NCI-H2107 treated with DMSO at 0.1 percent for 48 hours (cell line): Measurements from ENCODE around the gene TCN1.
"Not testable (repeated sequence)": the region's sequence is repeated elsewhere in the genome, so short reads cannot be mapped to it uniquely, and the experiment has no call there.

Source experiments
- DNase-seq: peaks from one replicate; lab custom pipeline; 2025; ENCODE audit not compliant: unreplicated experiment; lab: John Stamatoyannopoulos, UW

The TCN1 gene

GRCh38 chr11:59866397-59866796 is at the start of gene TCN1:
Gene TCN1, minus strand, starts transcription at chr11:59866487. Its CDS starts 17 bp downstream, at chr11:59866470.
- DNase-seq, result no peak

GRCh38 chr11:59903569-59903968 is 37.3 kb upstream of the TCN1 start:
- DNase-seq, result not testable (repeated sequence)

- DNase-seq, result no peak
These were observed 35.0 kb upstream of the TCN1 start for GRCh38 chr11:59901306-59901705.

DNA sequence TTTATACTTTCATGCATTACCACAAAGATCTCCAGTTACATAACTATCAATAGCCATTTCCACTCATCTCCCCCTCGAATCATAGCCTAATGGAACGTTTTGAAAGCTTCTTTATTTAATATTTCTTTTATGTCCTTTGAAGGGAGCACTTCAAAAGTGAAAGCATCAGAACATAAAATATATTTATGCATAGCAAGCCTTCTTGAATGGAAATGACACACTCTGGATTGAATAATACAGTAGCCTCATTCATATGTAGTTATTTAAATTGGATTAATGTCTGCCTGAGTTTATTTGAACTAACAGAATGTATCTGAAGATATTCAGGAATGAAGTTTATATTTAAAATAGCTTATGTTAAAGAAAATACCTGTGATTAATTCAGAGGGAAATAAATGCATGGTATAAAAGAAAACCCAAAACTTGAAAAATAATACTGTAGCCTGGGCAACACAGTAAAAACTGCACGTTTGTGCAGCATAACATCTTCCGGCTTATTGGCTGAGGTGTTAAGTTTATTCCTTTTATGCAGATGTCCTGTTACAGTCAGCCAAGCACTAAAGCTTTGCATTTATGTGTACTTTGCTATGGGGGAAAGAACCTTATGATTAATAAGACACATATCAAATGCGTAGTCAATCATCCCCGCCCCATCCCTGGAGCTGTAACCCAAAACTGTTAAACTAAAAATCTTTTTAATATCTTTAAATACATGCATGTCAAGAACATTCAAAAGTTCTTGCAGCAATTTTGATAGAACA is 34.3 kb upstream of the TCN1 start:
- no peak for DNase-seq

GRCh38 chr11:59899532-59899931 is 33.2 kb upstream of the TCN1 start:
- no peak for DNase-seq

DNA sequence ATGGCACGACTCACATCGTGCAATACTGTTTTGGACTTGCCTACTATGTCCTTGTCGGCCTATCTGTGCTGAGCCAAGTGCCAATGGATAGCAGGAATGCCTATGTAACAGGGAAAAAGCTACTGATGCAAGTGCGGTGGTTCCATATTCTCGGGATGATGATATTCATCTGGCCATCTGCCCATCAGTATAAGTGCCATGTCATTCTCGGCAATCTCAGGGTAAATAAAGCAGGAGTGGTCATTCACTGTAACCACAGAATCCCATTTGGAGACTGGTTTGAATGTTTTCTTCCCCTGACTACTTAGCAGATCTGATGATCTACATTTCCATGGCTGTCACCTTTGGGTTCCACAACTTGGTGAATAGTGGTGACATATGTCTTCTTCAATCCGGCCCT is 32.4 kb upstream of the TCN1 start:
- no peak for DNase-seq

DNA sequence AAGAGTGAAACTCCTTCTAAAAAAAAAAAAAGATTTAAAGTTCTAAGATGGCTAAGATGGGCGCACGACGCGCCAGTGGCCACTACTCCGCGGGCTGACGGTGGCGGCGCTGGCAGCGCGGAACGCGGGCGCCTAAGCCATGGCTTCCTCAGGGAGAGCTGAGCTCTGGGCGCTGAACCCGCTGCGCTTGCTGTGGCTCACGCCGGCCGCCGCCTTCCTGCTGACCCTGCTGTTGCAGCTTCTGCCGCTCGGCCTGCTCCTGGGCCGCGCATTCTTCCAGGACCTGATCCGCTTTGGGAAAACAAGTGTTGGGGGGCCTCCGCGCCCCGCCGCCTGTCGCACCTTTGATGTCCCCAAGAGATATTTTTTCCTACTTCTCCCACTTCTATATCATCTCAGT is 31.8 kb upstream of the TCN1 start:
- DNase-seq, result no peak

DNA sequence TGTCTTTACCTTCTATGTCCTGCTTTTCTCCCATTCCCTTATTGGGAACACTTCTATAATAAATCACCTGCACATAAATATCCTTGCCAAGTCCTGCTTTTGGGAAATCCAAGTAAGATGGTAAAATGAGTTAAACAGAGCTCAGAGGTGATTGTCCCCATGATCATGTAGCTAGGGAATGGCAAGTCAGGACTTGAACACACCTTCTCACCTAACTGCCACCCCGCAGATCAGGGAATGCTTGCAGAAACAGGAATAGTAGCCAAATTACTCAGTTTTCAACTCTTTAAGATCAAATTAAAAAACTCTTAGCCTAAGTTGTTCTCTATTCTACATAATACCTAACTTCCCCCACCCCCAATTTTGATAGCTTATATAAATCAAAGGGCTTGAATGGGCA is 28.3 kb upstream of the TCN1 start:
- DNase-seq, result no peak

GRCh38 chr11:59891781-59892181 is 25.5 kb upstream of the TCN1 start:
- DNase-seq, result no peak

DNA sequence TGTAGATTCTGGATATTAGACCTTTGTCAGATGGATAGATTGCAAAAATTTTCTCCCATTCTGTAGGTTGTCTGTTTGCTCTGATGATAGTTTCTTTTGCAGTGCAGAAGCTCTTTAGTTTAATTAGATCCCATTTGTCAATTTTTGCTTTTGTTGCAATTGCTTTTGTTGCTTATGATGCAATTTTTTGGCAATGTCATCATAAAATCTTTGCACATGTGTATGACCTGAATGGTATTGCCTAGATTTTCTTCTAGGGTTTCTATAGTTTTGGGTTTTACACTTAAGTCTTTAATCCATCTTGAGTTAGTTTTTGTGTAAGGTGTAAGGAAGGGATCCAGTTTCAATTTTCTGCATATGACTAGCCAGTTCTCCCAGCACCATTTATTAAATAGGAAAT is 20.9 kb upstream of the TCN1 start:
- DNase-seq, result not testable (repeated sequence)

- no peak for DNase-seq
These were observed 17.3 kb upstream of the TCN1 start for GRCh38 chr11:59883597-59883996.

DNA sequence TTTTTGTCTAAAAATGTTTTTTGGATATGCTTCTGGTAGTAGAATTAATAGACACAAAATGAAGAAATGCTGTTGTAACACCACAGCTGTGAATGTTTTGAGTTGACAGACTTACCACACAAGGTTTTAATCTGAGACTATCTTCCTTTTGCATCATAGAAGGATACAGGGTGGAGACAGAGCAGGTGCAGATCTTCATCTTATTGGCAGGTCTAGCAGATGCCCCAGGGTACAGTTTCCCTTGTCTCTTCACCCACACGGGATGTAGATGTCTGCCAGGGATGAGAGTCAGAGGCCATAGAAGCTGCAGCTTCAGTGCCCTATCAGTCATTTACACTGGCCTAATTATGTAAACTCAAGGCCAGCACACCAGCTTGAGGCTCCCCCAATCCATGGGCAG is 13.3 kb upstream of the TCN1 start:
- no peak for DNase-seq

DNA sequence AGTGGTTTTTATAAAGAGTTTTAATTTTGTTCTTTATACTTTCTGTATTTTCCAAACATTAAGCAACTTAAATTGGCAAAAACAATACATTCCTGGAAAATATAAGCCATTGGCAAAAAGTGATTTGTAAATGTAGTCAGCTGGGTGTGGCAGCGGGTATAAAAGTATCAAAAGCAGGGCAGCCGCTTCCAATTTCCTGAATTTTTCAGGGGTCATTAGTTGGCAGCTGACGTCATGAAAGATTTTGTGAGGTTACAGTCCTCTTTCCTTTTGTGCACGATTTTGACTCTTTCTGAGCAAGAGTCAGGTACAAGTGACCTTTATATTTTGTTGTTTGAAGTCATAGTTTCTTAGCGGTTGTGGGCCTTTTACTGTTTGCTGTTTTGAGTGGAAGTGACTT is 12.3 kb upstream of the TCN1 start, which contains the start of gene OOSP3:
TSS of gene OOSP3 (plus strand) at position 208 of the 400 bp plus-strand sequence. CDS start at position 235, 27 bp downstream.
- DNase-seq, result no peak

DNA sequence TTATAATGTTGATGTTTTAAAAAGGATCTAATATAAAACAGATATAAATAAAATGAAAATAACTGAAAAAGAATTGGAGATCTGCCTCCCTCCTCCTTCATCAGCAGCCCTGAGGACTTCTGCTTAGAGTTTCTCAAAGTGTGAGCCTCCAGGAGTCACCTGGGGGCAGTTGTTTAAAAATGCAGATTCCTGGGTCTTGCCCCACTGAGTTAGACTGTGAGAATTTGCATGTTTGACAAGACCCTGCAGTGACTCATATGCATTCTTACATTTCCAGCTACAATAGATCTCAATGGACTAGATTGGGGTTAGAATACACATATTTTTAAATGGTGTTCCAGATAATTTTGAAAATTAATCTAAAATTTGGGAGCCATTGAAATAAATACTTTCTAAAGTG is 11.5 kb upstream of the TCN1 start:
- DNase-seq, result no peak

DNA sequence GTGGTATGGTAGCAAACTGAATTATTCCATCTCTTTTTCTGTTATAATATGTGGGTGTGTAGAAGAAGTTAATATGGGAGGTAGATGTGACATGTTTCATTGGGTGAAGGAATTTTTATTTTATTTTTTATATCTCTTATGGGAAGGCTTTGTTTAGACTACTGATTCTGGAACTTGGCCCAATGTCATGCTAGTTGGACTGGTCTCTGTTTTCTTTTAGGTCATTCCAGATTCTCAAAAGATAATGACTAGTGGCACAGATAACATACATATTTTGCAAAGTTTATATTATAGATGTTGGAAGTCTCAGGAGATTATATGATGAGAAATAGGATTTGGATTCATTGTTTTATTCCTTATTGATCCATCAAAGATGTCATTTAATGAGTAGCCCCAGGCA is 11.0 kb upstream of the TCN1 start:
- no peak for DNase-seq

GRCh38 chr11:59875856-59876519 is 9.7 kb upstream of the TCN1 start:
- DNase-seq, result no peak

GRCh38 chr11:59872076-59872475 is 5.8 kb upstream of the TCN1 start:
- DNase-seq, result no peak

- no peak for DNase-seq
These were observed 1.7 kb upstream of the TCN1 start for GRCh38 chr11:59867946-59868345.

- DNase-seq, result no peak
These were observed 549 bp upstream of the TCN1 start for GRCh38 chr11:59866836-59867235.

GRCh38 chr11:59865031-59865430 is 1.3 kb downstream of the TCN1 start:
- DNase-seq, result no peak

GRCh38 chr11:59862252-59862651 is 4.0 kb downstream of the TCN1 start:
- no peak for DNase-seq

- no peak for DNase-seq
These were observed 6.6 kb downstream of the TCN1 start for GRCh38 chr11:59859673-59860072.
